ENCODE results near the gene CUL1.

Gene CUL1

GRCh38 chr7:148761499-148762278, 63.0 kb downstream of the CUL1 start:
- no peak for DNase-seq

DNA sequence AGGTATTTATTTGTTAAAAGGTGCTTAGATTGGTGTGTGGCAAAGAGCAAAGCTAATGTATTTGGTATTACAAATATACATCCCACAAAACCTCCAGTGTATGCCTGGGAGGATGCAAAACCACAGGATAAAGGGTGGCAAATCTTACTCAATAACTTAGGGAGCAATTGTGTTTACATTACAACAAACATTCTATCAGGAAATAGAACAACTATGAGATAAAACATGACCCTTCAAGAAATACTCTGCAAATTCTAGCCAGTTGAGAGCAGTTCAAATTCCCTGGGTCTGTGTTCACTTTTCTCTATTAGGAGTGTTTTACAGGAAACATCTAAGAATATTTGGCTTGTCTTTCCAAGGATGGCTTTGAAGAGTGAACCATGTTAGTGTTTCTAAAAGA, 64.9 kb downstream of the CUL1 start:
- DNase-seq, result no peak

DNA sequence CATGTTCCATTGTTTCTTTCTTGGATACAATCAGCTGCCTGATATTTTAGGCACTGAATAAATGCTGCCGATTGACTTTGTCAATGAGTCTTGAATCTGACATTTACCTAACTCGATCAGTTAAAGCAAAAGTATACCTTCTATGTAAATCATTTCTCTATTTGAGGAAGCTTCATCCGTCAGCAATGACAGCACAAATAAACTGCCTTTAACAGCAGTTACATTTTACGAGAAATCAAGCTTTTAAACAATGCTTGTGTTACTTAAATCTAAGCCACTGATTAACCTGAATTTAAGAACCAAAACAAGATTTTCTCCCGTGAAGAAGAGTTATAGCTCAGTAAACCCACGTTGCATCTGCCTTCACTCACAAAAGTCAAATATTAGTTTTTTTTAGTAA, 71.3 kb downstream of the CUL1 start:
- no peak for DNase-seq

- DNase-seq, result peak in 1 of 51 donors; percentile 10
These were observed 73.8 kb downstream of the CUL1 start for GRCh38 chr7:148772297-148773089.

- DNase-seq, result no peak
These were observed 74.6 kb downstream of the CUL1 start for GRCh38 chr7:148773334-148773733.

GRCh38 chr7:148774471-148774870, 75.8 kb downstream of the CUL1 start:
- no peak for DNase-seq

DNA sequence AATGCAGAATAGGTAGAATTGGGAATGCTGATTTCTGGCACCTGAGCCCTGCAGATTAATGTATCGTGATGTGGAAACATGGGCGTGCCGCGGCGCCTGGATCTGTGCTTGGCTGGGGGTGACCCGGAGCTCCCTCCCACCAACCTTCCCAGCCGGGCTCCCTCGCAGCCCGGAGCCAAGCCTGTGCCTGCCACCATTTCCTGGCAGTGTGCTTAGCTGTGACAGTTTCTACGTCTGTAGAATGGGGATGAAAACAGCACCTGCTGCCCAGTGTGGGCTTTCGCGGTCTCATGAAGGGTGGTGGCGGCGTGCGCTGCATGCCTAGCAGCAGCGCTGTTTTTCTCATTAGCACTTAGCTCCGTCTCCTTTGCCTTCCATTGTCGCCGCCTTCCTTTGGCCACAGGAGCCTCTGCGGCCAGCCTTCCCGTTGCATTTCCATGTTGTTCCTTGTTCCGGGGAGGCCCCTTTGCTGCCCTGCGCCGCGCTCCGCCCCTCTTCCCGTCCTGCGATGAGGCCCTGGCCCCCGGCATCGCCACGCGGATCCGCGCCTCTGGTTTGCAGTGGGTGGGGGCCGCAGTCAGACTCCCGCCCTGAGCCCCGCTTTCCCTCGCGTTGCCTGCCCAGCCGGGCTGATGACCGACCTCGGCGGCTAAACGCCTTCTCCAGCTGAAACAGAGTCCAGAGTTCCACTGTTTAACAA, 84.2 kb downstream of the CUL1 start:
- DNase-seq, result no peak

DNA sequence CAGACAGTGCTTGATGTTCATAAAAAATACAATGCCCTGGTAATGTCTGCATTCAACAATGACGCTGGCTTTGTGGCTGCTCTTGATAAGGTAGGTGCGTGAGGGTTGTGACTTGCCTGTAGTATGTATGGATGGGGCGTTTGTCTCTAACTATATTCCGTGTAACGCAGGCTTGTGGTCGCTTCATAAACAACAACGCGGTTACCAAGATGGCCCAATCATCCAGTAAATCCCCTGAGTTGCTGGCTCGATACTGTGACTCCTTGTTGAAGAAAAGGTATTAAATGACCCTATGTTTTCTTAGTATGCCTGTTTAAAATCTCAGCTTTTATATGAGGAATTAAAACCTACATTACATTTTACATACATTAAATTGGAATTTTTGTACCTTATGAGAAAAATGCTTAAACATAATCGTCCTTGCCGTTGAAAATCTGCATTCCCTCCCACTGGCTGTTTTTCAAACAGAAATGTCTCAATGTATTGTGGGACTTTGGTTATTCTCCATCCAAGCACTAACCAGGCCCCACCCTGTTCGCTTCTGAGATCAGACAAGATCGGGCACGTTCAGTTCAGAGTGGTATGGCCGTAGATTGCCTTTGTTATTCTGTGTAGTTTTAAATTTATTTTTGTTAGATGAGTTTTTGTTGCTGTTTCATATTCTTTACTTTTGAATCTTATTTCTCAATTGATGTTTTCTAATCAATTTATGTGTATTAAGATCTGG, 85.3 kb downstream of the CUL1 start:
- DNase-seq, result no peak

DNA sequence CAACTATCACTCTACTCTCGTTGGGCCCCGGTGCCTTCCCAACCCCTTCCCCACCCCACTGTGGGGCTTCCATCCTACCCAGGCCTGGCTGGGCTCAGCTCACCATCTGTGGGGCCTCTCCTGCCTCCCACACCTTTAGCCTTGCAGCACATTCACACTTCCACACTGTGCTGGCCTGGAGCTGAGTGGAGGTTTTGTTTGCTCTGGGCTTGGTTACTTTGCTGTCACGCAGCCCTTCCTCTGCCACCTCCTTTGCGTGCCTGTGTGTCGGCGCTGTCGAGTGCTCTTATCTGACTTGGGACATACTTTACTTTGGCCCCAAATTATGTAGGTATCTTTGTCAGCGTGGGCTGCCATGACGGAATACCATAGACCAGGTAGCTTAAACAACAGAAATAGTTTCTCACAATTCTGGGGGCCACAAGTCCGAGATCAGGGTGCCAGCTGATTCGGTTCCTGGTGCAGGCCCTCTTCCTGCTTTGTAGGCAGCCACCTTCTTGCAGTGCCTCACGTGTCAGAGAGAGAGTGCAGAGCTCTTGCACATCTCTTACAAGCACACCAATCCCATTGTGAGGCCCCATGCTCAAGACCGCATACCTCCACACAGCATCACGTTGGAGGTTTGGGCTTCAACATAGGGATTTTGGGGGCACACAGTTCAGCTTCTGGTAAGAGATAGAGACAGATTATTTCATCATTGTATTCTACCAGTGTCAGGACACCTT, 89.0 kb downstream of the CUL1 start:
- no peak for DNase-seq

DNA sequence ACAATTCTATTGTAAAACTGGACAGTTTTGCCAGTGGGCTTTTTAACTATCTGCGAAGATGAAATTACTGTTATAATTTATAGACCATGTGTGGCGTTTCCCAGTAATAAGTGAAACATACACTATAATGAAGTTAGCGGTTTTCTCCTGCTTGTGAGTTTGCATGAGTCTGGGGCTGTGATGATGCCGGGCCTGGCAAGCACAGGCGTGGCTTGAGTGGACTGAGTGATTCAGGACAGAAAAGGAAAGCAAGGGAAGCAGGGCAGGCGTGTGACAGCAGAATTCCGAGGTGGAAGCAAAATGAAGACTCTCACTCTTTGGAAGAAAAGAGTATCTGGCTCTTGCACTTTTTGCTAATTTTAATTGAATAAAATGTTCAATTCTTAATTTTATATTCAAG, 90.5 kb downstream of the CUL1 start:
- no peak for DNase-seq

DNA sequence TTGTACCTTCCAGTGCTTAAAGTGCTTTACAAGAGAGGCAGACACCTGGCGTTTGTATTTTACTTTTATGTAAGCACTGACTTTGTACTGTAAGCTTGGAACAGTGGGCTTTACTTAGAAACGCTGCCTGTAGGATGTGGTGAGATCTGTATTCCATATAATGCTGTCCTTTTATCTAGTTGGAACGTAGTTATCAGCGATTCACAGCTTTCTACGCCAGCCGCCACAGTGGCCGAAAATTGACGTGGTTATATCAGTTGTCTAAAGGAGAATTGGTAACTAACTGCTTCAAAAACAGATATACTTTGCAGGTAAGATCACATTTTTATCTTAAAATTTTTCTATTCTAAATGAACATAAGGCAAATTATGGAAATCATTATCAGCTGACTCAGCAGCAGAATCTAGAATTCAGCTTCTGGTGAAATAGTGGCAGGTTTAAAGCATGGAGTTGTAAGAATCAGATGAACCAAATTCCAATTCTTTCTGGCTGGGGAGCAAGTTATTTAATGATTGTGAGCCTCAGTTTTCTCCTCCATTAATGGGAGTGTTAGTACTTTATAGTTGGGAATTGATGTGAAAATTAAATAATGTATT, 91.5 kb downstream of the CUL1 start:
- DNase-seq, result no peak

DNA sequence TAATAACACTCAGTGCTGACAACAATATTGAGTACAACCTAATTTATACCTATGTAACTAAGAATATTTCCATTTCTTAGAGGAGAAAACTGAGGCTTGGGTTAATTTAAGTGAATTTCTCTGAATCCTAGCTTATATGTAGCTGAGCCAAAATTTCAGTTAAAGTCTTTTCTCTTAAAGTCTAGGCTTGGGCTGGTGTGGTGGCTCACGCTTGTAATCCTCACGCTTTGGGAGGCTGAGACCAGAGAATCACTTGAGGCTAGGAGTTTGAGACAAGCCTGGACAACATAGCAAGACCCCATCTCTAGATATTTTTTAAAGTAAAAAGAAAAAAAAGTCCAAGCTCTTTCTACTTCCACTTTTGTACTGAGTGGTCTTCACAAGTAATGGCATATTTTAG, 92.1 kb downstream of the CUL1 start:
- no peak for DNase-seq

DNA sequence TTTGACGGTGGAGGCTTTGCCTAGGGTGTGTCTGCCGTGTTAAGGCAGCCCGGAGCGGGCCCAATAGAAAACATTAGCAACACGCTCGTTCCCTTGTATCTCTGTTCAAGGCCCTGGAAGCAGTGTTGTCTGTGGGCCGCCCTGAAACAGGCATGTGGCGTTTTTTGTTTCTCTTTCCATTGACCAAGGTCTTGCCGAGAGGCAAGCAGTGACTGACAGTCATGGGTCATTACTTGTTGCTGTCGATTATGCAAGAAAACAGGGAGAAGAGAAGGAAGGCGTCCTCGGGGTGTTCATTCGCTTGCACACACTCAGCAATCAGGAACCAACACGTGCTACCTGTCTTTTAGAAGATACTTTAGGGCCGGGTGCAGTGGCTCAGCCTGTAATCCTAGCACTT, 92.8 kb downstream of the CUL1 start:
- DNase-seq, result no peak

DNA sequence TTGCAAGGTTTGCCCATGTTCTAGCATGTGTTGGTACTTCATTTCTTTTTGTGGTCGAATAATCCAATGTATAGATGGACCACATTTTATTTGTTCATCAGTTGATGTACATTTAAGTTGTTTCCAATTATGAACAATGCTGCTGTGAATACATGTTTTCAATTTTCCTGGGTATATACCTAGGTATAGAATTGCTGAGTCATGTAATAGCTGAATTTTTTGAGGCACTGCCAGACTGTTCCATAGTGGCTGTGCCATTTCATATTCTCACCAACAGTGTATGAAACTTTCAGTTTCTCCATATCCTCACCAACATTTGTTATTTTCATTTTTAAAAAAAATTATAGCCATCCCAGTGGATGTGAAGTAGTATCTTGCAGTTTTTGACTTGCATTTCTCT, 94.9 kb downstream of the CUL1 start:
- DNase-seq, result no peak

DNA sequence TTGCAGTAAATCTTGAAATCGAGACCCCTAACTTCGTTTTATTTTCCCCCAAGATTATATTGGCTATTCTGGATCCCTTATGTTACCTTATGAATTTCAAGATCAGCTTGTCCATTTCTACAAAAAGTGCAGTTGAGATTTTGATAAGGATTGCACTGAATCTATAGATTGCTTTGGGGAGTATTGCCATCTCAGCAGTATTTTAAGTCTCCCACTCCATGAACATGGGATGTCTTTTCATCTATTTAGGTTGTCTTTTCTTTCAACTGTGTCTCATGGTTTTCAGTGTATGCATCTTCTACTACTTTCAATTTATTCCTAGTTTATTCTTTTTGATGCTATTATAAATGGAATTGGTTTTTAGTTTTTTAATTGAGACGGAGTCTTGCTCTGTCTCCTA, 95.8 kb downstream of the CUL1 start:
- no peak for DNase-seq

DNA sequence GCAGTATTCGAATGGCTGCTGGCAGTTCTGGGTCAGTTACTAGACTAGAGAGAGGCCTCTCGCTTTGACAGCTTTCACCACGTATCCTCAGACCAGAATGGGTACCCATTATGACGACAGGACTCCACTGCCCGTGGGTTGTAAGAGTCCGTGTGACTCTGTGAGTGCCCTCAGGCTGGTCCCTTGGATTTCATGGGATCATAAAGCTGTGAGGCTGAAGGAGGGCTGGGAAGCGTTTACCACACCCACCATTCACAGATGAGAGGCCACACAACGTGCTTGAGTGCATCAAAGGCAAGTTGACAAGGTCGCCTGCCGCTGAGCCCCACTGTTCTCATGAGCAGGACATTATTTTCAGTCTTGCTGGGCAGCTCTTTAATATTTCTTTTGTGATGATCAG, 98.1 kb downstream of the CUL1 start:
- no peak for DNase-seq

DNA sequence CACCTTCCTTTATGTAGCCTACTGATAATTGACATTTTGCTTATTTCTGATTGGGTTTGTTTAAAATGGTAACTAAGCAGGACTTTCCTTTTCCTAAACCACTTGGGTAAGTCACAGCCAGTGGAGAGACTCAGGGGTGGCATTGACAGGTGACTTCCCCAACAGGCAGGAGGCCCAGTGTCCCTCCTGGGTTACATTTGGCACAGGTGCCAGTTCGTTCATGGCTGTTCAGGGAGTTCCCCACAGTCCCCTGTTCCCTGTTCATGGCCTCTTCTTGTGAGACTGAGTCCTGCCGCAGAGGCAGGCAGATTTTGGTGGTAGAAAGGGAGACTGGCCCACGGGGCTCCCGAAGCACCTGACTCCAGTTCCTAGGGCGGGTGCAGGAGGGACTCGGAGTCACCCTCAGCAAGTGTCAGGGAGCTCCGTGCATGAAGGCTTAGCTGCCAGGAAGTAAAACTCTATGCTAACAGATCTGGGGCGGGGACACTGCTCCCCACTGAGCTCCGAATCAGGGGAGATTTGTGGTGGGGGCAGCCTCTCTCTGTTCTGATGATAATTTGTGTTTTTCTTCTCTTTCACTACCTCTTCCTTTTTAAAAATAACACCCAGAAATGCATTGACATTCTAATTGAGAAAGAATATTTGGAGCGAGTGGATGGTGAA, 101.3 kb downstream of the CUL1 start:
- DNase-seq, result no peak

DNA sequence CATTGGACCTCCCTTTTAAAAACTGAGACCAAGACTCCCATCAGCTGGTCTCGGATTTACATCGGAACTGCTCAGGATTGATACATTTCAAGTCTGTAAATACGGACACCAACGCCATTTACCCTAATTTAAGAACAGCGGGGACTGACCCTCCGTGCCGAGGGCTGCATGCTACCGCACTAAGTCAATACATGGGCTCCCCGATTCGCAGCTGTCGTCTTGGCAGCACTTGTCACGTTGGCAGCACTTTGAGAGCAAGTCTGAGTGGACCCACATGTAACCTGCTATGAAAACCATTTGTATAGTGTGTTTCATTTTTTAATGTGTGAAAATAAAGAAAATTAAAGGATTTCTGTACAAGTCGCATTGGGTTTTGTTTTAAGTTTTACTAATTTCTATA, 102.0 kb downstream of the CUL1 start:
- no peak for DNase-seq

- no peak for DNase-seq
These were observed 103.4 kb downstream of the CUL1 start for GRCh38 chr7:148802101-148802493.

GRCh38 chr7:148803094-148803493, 104.4 kb downstream of the CUL1 start:
- no peak for DNase-seq

All from hypothalamus (tissue), 51 donors.